Tibial nerve (tissue), 4 donors: Measurements from ENCODE around the gene WDR36.

Experiments
- EP300 ChIP-seq, 2 donors: sonication (generic); formaldehyde crosslinking; IDR thresholded peaks; one replicate each; pipeline ENCODE4 v1.6.1; 2017; ENCODE audit warnings: antibody characterized with exemption in 2 of 2, mild to moderate bottlenecking in 1 of 2
- POLR2A ChIP-seq, 2 donors: fragments of 450-650 bp; IDR thresholded peaks; one replicate each; pipeline ENCODE4 v1.6.1; 2017; ENCODE audit warnings: antibody characterized with exemption in 2 of 2, mild to moderate bottlenecking in 2 of 2, moderate library complexity in 2 of 2
- TF ChIP-seq, protein P1 (sequence below), 5 experiments: fragments of 200-600 bp in 3 of 5; fragments of 450-650 bp in 2 of 5; sonication (generic) in 3 of 5; IDR thresholded peaks; one replicate each; pipeline ENCODE4 v1.5.1; 2016 to 2019; ENCODE audit warnings: antibody characterized with exemption in 5 of 5, mild to moderate bottlenecking in 3 of 5, moderate library complexity in 2 of 5

DNA sequence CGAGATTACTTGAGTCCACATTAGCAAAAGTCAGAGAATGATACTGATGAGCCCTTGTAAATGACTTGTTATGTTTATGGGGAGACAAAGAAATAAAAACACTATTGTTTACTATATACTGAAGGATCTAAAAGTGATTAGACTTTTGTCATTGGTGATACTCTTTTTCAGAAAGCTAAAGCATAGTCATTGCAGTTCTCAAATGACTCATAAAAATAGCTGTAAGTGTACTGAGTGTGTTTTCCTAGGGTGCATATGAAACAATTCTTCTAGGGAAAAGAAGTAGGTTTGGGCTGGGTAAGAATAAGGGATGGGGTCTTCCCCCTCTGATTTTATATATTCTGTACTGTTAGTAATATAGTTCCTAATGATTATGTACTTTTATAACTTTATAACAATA is 32.6 kb downstream of the WDR36 start:
- TF ChIP-seq, protein P1, sequence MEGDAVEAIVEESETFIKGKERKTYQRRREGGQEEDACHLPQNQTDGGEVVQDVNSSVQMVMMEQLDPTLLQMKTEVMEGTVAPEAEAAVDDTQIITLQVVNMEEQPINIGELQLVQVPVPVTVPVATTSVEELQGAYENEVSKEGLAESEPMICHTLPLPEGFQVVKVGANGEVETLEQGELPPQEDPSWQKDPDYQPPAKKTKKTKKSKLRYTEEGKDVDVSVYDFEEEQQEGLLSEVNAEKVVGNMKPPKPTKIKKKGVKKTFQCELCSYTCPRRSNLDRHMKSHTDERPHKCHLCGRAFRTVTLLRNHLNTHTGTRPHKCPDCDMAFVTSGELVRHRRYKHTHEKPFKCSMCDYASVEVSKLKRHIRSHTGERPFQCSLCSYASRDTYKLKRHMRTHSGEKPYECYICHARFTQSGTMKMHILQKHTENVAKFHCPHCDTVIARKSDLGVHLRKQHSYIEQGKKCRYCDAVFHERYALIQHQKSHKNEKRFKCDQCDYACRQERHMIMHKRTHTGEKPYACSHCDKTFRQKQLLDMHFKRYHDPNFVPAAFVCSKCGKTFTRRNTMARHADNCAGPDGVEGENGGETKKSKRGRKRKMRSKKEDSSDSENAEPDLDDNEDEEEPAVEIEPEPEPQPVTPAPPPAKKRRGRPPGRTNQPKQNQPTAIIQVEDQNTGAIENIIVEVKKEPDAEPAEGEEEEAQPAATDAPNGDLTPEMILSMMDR (IDR thresholded peaks at IDR 0.05), result no peak
- TF ChIP-seq POLR2A (IDR thresholded peaks at IDR 0.05) (no peak), EP300 (IDR thresholded peaks at IDR 0.05) (no peak)
